ENCODE measurements around the gene PAX9. TPM values are rescaled to one million over a fixed set of nuclear protein-coding genes. Genes with fewer than 3 reads are reported as not detected.

The PAX9 gene
- total and polyA plus RNA-seq, 2 donors (not counting 1 experiment from before 2014, with no cell fraction given): not detected

DNA sequence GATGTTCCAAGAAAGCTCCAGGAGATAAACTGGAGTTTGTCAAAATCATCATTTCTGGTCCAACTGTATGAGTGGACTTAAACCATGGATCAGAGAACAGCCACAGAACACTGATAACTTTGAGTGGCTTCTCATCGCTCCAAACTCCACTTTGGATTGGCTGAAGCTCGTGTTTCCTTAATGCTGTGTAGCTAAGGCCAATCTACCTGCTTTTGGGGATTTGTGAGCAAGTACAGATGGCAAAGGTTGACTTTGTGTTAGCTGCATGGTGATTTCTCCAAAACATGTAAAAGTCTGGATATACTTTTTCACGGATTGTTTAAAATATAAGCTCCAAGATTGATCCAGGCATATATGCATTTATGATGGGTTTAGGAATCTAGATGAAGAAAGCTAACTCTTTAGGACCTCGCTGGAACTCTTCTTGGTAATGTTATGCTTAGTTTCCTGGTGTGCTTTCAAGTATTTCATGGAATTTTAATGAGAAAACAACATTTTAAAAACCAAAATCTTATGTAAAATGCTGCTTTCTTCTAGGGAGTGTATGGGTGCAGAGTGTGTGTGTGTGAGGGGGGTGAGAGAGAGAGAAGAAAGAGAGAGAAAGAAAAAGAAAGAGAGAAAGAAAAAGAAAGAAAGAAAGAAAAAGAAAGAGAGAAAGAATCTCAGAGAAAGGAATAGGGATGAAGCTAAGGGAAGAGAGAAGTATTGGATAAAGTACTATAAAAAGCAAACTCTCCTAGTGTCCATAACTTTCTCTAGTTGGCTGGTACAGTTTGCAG lies 11.6 kb upstream of the PAX9 start:
- POLR2A ChIA-PET: no interaction called here
- ATAC-seq (ENCODE audit: low read depth) (no peak), DNase-seq (no peak)
- Histone ChIP-seq H4K20me1 (ENCODE audit: control insufficient read depth, insufficient read depth, low read length, poor library complexity, severe bottlenecking) (no peaks in the 10 kb centered on the region), H3K9me3 (ENCODE audit: control extremely low read depth in 1 of 3, control insufficient read depth in 2 of 3, insufficient read depth in 1 of 3, low read length in 2 of 3) (peaks cover 0 to 29% (median 0%) of the 10 kb centered on the region in 3 donors), H3K9ac (ENCODE audit: low read length) (no peak overlapping the region), H3K4me2 (replicated peaks; ENCODE audit: low read depth, low read length, poor library complexity, severe bottlenecking) (no peak overlapping the region), H3K27me3 (replicated peaks in 1 of 4; ENCODE audit: control extremely low read depth in 1 of 4, control insufficient read depth in 3 of 4, insufficient read depth in 4 of 4, low read length in 3 of 4) (peaks cover 0 to 64% (median 41%) of the 10 kb centered on the region in 4 experiments), H3K27ac (ENCODE audit: low read length in 2 of 2) (no peak overlapping the region), H3K36me3 (replicated peaks in 1 of 2; ENCODE audit: control extremely low read depth in 1 of 2, control insufficient read depth in 1 of 2, extremely low read depth in 1 of 2, insufficient read depth in 2 of 2, low read length in 1 of 2) (no peaks in the 10 kb centered on the region), H3K79me2 (ENCODE audit: control insufficient read depth, insufficient read depth, low read length) (no peaks in the 10 kb centered on the region), H3K4me1 (ENCODE audit: control insufficient read depth in 2 of 2, insufficient read depth in 2 of 2, low read length in 2 of 2) (no peaks in the 10 kb centered on the region), H3K4me3 (ENCODE audit: control extremely low read depth in 1 of 5, extremely low read depth in 1 of 5, insufficient read depth in 1 of 5, low read depth in 2 of 5, low read length in 4 of 5) (no peak overlapping the region), H2AFZ (ENCODE audit: insufficient read depth, low read depth, low read length, poor library complexity, severe bottlenecking) (no peak overlapping the region)
- no peaks in the 10 kb centered on the region for H3K9me3 Mint-ChIP-seq (ENCODE audit: insufficient read depth)
- H3K4me3 Mint-ChIP-seq: no peak overlapping the region
- H3K27ac Mint-ChIP-seq: no peak overlapping the region
- CTCF ChIA-PET: interaction anchor here (0.7 kb wide), 1 partner anchor 502 kb away, joined by 3 read pairs; no protein-coding TSS in a partner anchor
- no peak for TF ChIP-seq EZH2 (IDR thresholded peaks at IDR 0.05; ENCODE audit: borderline replicate concordance, insufficient read depth, low read depth, low read length, poor library complexity, severe bottlenecking)
- TF ChIP-seq, protein P1, sequence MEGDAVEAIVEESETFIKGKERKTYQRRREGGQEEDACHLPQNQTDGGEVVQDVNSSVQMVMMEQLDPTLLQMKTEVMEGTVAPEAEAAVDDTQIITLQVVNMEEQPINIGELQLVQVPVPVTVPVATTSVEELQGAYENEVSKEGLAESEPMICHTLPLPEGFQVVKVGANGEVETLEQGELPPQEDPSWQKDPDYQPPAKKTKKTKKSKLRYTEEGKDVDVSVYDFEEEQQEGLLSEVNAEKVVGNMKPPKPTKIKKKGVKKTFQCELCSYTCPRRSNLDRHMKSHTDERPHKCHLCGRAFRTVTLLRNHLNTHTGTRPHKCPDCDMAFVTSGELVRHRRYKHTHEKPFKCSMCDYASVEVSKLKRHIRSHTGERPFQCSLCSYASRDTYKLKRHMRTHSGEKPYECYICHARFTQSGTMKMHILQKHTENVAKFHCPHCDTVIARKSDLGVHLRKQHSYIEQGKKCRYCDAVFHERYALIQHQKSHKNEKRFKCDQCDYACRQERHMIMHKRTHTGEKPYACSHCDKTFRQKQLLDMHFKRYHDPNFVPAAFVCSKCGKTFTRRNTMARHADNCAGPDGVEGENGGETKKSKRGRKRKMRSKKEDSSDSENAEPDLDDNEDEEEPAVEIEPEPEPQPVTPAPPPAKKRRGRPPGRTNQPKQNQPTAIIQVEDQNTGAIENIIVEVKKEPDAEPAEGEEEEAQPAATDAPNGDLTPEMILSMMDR (IDR thresholded peaks at IDR 0.05): no peak
- H3K27me3 Mint-ChIP-seq: peaks cover 66% of the 10 kb centered on the region
- intact Hi-C loops (cut with micrococcal nuclease): no loop called here
- WGBS (ENCODE audit: insufficient coverage): 20% methylated on average over 2 of the region's 4 CpGs
- no peaks in the 10 kb centered on the region for H3K4me1 Mint-ChIP-seq

DNA sequence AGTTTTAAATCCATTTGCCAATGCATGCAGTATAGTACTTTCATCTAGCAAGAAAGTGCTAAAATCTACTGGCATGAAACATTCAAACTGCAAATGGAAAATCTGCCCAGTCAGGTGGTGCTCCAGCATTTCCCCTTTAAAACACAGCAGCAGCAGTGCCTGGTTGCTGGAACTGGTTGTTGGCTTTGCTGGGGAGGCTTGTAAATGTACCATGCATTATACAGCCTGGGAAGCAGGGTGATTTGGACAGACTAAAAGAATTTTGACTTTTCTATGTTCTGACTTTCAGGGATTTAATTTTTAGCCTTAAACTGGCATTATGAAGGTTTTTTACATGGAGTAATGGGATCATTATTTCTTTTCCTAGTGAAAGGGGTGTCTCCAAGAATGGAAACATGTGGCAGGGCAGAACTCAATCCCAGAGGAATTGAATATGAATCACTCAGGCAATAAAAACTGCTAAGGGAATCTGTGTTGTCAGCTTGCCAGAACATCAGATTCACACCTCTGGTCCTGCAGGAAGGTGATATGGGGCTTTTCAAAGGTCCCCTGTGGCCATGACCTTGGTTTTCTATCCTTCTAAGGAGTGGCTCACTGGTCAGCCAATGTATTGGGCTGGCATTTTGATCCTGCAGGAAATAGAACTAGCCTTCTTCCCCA lies 9.0 kb upstream of the PAX9 start:
- H3K4me2 ChIP-seq (replicated peaks; ENCODE audit: low read depth, low read length, poor library complexity, severe bottlenecking): no peak overlapping the region
- CTCF ChIA-PET: no interaction called here
- intact Hi-C loops (cut with micrococcal nuclease): no loop called here
- H3K27ac ChIP-seq (ENCODE audit: low read length in 2 of 2): no peak overlapping the region
- no peaks in the 10 kb centered on the region for H3K36me3 ChIP-seq (replicated peaks in 1 of 2; ENCODE audit: control extremely low read depth in 1 of 2, control insufficient read depth in 1 of 2, extremely low read depth in 1 of 2, insufficient read depth in 2 of 2, low read length in 1 of 2)
- Mint-ChIP-seq H3K4me3 (no peak overlapping the region), H3K27ac (no peak overlapping the region), H3K9me3 (ENCODE audit: insufficient read depth) (no peaks in the 10 kb centered on the region), H3K27me3 (peaks cover 73% of the 10 kb centered on the region), H3K4me1 (peaks cover 3% of the 10 kb centered on the region)
- TF ChIP-seq, protein P1 (IDR thresholded peaks at IDR 0.05): no peak
- no peak for TF ChIP-seq EZH2 (IDR thresholded peaks at IDR 0.05; ENCODE audit: borderline replicate concordance, insufficient read depth, low read depth, low read length, poor library complexity, severe bottlenecking)
- ATAC-seq (ENCODE audit: low read depth): no peak
- POLR2A ChIA-PET: no interaction called here
- H3K9me3 ChIP-seq (ENCODE audit: control extremely low read depth in 1 of 3, control insufficient read depth in 2 of 3, insufficient read depth in 1 of 3, low read length in 2 of 3): peaks cover 0 to 43% (median 0%) of the 10 kb centered on the region in 3 donors
- peaks cover 0 to 6% of the 10 kb centered on the region in 2 donors for H3K4me1 ChIP-seq (ENCODE audit: control insufficient read depth in 2 of 2, insufficient read depth in 2 of 2, low read length in 2 of 2)
- DNase-seq: no peak
- H2AFZ ChIP-seq (ENCODE audit: insufficient read depth, low read depth, low read length, poor library complexity, severe bottlenecking): no peak overlapping the region
- H3K79me2 ChIP-seq (ENCODE audit: control insufficient read depth, insufficient read depth, low read length): no peaks in the 10 kb centered on the region
- H4K20me1 ChIP-seq (ENCODE audit: control insufficient read depth, insufficient read depth, low read length, poor library complexity, severe bottlenecking): no peaks in the 10 kb centered on the region
- H3K27me3 ChIP-seq (replicated peaks in 1 of 4; ENCODE audit: control extremely low read depth in 1 of 4, control insufficient read depth in 3 of 4, insufficient read depth in 4 of 4, low read length in 3 of 4): peaks cover 0 to 66% (median 51%) of the 10 kb centered on the region in 4 experiments
- H3K9ac ChIP-seq (ENCODE audit: low read length): no peak overlapping the region
- H3K4me3 ChIP-seq (ENCODE audit: control extremely low read depth in 1 of 5, extremely low read depth in 1 of 5, insufficient read depth in 1 of 5, low read depth in 2 of 5, low read length in 4 of 5): no peak overlapping the region
